Thyroid gland (tissue), 4 donors: Measurements from ENCODE around the gene AFP.

Source experiments
- POLR2A ChIP-seq, 2 donors: fragments of 450-650 bp; IDR thresholded peaks; one replicate each; pipeline ENCODE4 v1.6.1; 2017; ENCODE audit warnings: antibody characterized with exemption in 2 of 2, mild to moderate bottlenecking in 2 of 2, moderate library complexity in 1 of 2
- TF ChIP-seq, protein P1 (sequence below), 6 experiments: fragments of 200-600 bp in 3 of 6; fragments of 450-650 bp in 3 of 6; sonication (generic) in 3 of 6; IDR thresholded peaks; one replicate each; pipeline ENCODE4 v1.5.1; 2016 to 2019; ENCODE audit warnings: antibody characterized with exemption in 6 of 6, mild to moderate bottlenecking in 2 of 6, inconsistent platforms in 1 of 6, moderate library complexity in 1 of 6

GRCh38 chr4:73436674-73437557 lies 895 bp downstream of the AFP start:
- TF ChIP-seq, protein P1, sequence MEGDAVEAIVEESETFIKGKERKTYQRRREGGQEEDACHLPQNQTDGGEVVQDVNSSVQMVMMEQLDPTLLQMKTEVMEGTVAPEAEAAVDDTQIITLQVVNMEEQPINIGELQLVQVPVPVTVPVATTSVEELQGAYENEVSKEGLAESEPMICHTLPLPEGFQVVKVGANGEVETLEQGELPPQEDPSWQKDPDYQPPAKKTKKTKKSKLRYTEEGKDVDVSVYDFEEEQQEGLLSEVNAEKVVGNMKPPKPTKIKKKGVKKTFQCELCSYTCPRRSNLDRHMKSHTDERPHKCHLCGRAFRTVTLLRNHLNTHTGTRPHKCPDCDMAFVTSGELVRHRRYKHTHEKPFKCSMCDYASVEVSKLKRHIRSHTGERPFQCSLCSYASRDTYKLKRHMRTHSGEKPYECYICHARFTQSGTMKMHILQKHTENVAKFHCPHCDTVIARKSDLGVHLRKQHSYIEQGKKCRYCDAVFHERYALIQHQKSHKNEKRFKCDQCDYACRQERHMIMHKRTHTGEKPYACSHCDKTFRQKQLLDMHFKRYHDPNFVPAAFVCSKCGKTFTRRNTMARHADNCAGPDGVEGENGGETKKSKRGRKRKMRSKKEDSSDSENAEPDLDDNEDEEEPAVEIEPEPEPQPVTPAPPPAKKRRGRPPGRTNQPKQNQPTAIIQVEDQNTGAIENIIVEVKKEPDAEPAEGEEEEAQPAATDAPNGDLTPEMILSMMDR (IDR thresholded peaks at IDR 0.05): no peak
- TF ChIP-seq POLR2A (IDR thresholded peaks at IDR 0.05): no peak
